Subcutaneous abdominal adipose tissue (tissue), 5 donors: ENCODE measurements around the gene KHDRBS2.

Experiments used
- H3K27ac ChIP-seq: one replicate; pipeline ENCODE4 v1.7.0; 2013; ENCODE audit warnings: low read depth, mild to moderate bottlenecking, inconsistent platforms, low read length, moderate library complexity
- H3K27me3 ChIP-seq, 5 donors: one replicate each; pipeline ENCODE4 v1.7.0; 2013; ENCODE audit warnings: low read length in 5 of 5, inconsistent platforms in 1 of 5; ENCODE audit not compliant: control insufficient read depth in 5 of 5, insufficient read depth in 4 of 5
- H3K36me3 ChIP-seq, 5 donors: one replicate each; pipeline ENCODE4 v1.7.0; 2013; ENCODE audit warnings: low read length in 5 of 5; ENCODE audit not compliant: control insufficient read depth in 5 of 5, insufficient read depth in 5 of 5
- H3K4me1 ChIP-seq, 5 donors: one replicate each; pipeline ENCODE4 v1.7.0; 2013; ENCODE audit warnings: low read length in 5 of 5, mild to moderate bottlenecking in 3 of 5, moderate library complexity in 1 of 5; ENCODE audit not compliant: control insufficient read depth in 5 of 5, insufficient read depth in 5 of 5
- H3K4me3 ChIP-seq, 5 donors: one replicate each; pipeline ENCODE4 v1.7.0; 2013; ENCODE audit warnings: low read length in 5 of 5, low read depth in 1 of 5
- H3K9ac ChIP-seq, 5 donors: one replicate each; pipeline ENCODE4 v1.7.0; 2013; ENCODE audit warnings: low read length in 5 of 5, mild to moderate bottlenecking in 4 of 5, moderate library complexity in 3 of 5
- H3K9me3 ChIP-seq, 5 donors: one replicate each; pipeline ENCODE4 v1.7.0; 2013; ENCODE audit warnings: low read length in 5 of 5; ENCODE audit not compliant: control insufficient read depth in 5 of 5
- donor health status: healthy.
- donor health status: healthy.
- donor health status: healthy.
- donor health status: healthy.
- donor health status: healthy.

Gene KHDRBS2

DNA sequence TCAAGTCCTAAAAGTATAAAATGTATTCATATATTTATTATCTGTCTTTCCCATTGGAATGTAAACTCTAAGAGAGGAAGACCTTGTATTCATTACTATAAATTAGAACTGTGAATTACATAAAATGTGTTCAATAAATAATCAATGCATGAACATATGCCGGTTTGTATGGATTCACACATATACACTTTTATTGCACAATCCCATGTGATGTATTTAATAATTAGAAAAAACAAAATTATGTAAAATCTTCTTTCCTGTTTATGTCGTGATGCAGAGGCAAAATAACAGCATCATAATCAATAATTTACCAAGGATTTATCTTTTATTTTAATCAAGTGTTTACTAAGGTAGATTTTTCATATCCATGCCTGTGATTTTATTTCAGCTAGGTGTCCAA, 240.5 kb downstream of the KHDRBS2 start:
- no peaks in the 10 kb centered on the region for H3K27me3 ChIP-seq
- H3K36me3 ChIP-seq, result no peaks in the 10 kb centered on the region
- H3K4me1 ChIP-seq, result no peaks in the 10 kb centered on the region
- no peak overlapping the region for H3K9ac ChIP-seq
- H3K9me3 ChIP-seq, result no peaks in the 10 kb centered on the region
- H3K4me3 ChIP-seq, result no peak overlapping the region
- no peak overlapping the region for H3K27ac ChIP-seq

DNA sequence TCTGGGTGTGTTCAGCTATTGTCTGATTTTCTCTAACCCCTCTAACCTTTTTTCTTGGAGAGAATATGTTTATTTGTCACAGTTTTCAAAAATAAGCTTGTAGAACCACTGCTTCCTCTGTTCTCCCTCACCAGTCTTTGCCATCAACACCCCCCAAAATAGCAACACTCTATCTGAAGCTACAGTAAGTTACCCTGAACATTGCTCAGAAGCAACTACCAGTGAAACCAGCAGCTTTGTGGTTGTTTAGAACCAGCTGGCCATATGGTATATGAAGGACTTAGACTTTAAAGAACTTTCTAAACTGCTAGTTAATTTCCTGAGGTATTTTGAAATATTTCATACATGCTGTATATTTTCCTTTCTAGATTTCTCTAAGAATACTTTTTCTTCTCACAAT, 242.9 kb downstream of the KHDRBS2 start:
- Histone ChIP-seq H3K9ac (no peak overlapping the region), H3K27me3 (no peaks in the 10 kb centered on the region), H3K9me3 (no peaks in the 10 kb centered on the region), H3K4me1 (no peaks in the 10 kb centered on the region), H3K27ac (no peak overlapping the region), H3K36me3 (no peaks in the 10 kb centered on the region), H3K4me3 (no peak overlapping the region)

DNA sequence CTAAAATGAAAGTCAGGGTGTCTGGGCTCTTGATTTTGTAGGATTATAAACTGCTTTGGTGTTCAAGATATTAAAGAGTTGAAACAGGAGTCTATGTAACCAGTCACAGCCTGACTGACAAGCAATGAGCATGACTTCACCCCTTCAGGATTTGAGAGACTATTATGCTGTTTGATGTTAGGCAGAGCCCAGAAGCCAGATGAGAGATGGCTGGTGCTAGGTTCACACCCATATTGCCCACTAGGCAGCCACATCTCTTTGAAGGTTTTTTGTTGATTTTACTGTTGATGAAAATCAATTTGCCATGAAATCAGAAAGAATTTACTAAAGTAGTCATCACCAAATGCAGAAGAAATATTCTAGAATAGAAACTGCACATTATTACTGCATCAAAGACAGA, 243.6 kb downstream of the KHDRBS2 start:
- H3K27ac ChIP-seq, result no peak overlapping the region
- no peak overlapping the region for H3K9ac ChIP-seq
- H3K4me1 ChIP-seq, result no peaks in the 10 kb centered on the region
- H3K9me3 ChIP-seq, result no peaks in the 10 kb centered on the region
- no peaks in the 10 kb centered on the region for H3K27me3 ChIP-seq
- H3K4me3 ChIP-seq, result no peak overlapping the region
- H3K36me3 ChIP-seq, result no peaks in the 10 kb centered on the region

DNA sequence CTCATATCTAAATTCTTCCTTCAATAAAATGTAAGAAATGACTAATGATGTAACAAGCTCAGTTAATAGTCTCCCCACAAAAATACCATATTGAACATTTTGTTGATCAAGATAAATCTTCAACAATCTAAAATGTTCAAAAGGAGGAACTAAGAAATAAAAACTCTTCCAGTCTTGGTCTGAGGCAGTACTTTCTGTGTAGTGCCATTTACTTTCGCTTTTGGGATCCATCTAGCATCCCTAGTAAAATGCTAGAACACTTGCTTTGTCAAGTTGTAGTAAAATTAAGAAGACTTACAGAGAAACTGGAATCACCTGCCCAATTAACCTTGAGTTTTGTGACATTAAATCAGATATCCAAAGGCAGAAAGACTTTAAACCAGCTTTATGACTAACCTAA, 246.4 kb downstream of the KHDRBS2 start:
- H3K9ac ChIP-seq, result no peak overlapping the region
- no peak overlapping the region for H3K4me3 ChIP-seq
- H3K36me3 ChIP-seq, result no peaks in the 10 kb centered on the region
- no peaks in the 10 kb centered on the region for H3K27me3 ChIP-seq
- H3K4me1 ChIP-seq, result no peaks in the 10 kb centered on the region
- no peak overlapping the region for H3K27ac ChIP-seq
- peaks cover 0 to 6% (median 0%) of the 10 kb centered on the region in 5 donors for H3K9me3 ChIP-seq

DNA sequence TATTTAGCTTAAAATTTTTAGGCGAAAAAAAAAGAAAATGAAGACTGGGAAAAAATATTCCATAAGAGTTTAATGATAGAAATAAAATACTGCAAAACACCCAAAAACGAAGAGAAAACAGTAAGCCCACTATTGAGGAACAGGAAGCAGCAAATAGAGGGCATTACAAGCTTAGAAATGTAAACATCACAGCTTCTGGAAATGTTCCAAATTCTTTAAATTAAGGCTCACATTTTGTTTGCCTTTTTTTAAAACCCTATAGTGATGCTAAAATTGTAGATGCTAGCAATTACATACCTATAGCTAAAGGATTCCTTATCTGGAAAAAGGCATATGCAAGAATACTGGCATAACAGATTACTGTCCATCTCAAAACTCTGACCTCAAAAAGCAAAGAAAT, 248.6 kb downstream of the KHDRBS2 start:
- H3K9me3 ChIP-seq, result peaks cover 0 to 6% (median 0%) of the 10 kb centered on the region in 5 donors
- H3K4me3 ChIP-seq, result no peak overlapping the region
- H3K27me3 ChIP-seq, result no peaks in the 10 kb centered on the region
- H3K4me1 ChIP-seq, result no peaks in the 10 kb centered on the region
- H3K9ac ChIP-seq, result no peak overlapping the region
- H3K36me3 ChIP-seq, result no peaks in the 10 kb centered on the region
- H3K27ac ChIP-seq, result no peak overlapping the region

DNA sequence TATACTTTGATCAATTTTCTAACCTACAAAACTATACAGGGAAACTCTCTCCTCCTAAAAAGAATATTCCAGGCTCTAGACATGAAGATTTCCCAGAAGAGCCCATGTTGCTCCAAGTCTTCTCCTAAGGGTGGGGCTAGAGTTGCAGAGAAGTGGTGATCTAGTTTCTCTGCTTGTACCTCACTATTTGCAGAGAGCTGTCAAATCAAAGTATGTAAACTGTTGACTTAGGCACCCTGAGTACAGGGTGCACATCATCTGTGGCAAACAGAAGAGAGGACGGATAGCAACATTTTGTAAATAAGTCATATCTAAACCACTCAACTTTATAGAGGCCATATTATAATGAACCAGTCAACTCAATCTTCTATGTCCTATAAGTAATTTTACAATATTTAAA, 250.1 kb downstream of the KHDRBS2 start:
- Histone ChIP-seq H3K27ac (no peak overlapping the region), H3K4me1 (no peaks in the 10 kb centered on the region), H3K4me3 (no peak overlapping the region), H3K27me3 (no peaks in the 10 kb centered on the region), H3K9me3 (peaks cover 0 to 6% (median 0%) of the 10 kb centered on the region in 5 donors), H3K36me3 (no peaks in the 10 kb centered on the region), H3K9ac (no peak overlapping the region)

DNA sequence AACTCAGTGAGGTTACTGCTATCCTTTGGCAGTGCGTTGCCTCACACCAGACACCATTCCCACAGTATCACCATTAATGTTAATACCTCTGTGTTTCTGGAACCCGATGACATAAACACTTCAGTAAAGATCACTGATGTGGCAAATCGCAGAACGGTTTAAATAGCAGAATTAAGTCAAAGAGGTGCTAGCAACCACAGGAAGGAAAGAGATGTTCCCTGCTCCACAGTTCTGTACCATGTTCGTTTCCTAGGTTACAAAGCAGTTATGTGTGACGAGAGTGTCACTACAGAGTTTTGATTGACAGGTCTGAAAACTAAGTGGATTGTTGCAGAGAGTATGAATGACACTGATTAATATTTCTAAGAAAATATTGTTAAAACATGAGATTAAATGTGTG, 272.3 kb downstream of the KHDRBS2 start:
- no peak overlapping the region for H3K27ac ChIP-seq
- H3K4me3 ChIP-seq, result no peak overlapping the region
- H3K27me3 ChIP-seq, result no peaks in the 10 kb centered on the region
- H3K36me3 ChIP-seq, result no peaks in the 10 kb centered on the region
- no peaks in the 10 kb centered on the region for H3K4me1 ChIP-seq
- H3K9ac ChIP-seq, result no peak overlapping the region
- H3K9me3 ChIP-seq, result peaks cover 0 to 4% (median 0%) of the 10 kb centered on the region in 5 donors

DNA sequence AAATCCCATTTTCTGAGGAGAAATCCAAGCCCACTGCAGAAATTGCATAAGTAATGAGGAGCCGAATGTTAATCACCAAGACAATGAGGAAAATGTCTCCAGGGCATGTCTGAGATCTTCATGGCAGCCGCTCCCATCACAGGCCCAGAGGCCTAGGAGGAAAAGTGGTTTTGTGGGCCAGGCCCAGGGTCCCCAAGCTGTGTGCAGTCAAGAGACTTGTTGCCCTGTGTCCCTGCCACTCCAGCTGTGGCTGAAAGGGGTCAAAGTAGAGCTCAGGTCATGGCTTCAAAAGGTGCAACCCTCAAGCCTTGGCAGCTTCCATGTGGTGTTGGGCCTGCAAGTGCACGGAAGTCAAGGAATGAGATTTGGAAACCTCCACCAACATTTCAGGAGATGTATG, 276.6 kb downstream of the KHDRBS2 start:
- Histone ChIP-seq H3K27ac (no peak overlapping the region), H3K27me3 (no peaks in the 10 kb centered on the region), H3K9me3 (peaks cover 0 to 4% (median 0%) of the 10 kb centered on the region in 5 donors), H3K36me3 (no peaks in the 10 kb centered on the region), H3K4me1 (no peaks in the 10 kb centered on the region), H3K9ac (no peak overlapping the region), H3K4me3 (no peak overlapping the region)

DNA sequence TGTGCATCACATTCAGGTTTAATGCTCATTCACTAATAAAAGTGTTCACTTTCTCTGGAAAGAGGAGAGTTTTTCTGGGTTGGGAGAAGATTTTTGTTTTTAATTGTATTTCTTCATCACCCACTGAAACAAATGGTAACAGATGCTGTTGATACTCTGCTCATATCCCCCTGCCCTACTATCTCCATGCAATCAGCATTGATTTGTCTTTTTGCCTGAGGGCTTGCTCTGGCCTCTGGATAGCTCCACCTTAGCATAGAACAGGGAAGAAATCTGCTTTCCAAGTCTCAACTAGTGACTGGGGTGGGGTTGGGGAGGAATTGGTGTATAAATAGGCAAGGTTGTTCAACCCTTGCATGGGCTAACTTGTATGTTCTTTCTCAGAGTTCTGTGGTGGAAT, 296.4 kb downstream of the KHDRBS2 start:
- Histone ChIP-seq H3K27ac (no peak overlapping the region), H3K4me1 (no peaks in the 10 kb centered on the region), H3K4me3 (no peak overlapping the region), H3K27me3 (no peaks in the 10 kb centered on the region), H3K9ac (no peak overlapping the region), H3K36me3 (no peaks in the 10 kb centered on the region), H3K9me3 (peaks cover 0 to 3% (median 0%) of the 10 kb centered on the region in 5 donors)

DNA sequence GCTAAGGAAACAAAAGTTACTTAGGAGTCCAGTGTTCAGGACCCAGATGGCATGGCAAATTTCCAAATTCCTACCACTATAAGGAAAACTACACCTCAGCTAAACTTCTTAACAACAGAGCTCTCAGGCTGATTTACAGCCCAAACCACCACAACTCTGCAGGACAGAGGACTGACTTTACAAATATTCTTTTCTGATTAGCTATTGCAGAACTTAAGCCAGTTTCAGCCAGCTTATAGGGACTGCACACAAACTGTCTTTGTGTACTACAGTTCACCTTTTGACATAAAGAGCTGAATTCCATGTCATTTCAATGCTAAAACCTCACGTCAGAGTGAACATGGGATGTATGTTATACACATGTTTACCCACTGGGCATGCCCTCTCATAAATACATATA, 305.4 kb downstream of the KHDRBS2 start:
- H3K9ac ChIP-seq, result no peak overlapping the region
- no peak overlapping the region for H3K27ac ChIP-seq
- no peaks in the 10 kb centered on the region for H3K27me3 ChIP-seq
- no peaks in the 10 kb centered on the region for H3K9me3 ChIP-seq
- no peak overlapping the region for H3K4me3 ChIP-seq
- H3K4me1 ChIP-seq, result no peaks in the 10 kb centered on the region
- H3K36me3 ChIP-seq, result no peaks in the 10 kb centered on the region

DNA sequence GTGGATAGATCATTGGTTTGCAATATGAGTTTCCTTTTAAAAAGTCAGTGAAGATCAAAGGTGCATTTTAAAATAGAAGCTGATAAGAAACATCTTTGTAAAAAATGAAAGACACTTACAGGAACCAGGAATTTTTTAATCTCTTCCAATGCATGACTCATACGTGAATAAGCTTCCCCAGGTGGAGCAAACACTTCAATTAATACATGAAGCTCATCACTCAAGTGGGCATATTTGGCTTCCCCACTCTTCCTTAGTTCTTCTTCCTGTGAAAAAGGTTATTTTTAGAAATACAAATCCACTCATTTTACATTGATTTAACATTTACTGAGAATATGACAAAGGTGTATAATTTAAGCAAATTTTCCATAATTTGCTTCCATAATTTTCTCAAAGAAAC, 308.1 kb downstream of the KHDRBS2 start:
- H3K36me3 ChIP-seq, result no peaks in the 10 kb centered on the region
- H3K4me1 ChIP-seq, result no peaks in the 10 kb centered on the region
- no peak overlapping the region for H3K4me3 ChIP-seq
- no peak overlapping the region for H3K27ac ChIP-seq
- no peaks in the 10 kb centered on the region for H3K27me3 ChIP-seq
- H3K9me3 ChIP-seq, result no peaks in the 10 kb centered on the region
- no peak overlapping the region for H3K9ac ChIP-seq
